CD14-positive monocyte (primary cell): Measurements from ENCODE around the gene KCNQ1OT1. TPM values are rescaled to one million over a fixed set of nuclear protein-coding genes. Genes with fewer than 3 reads are reported as not detected.

Experiments used
- DNase-seq, 3 donors: peaks; one replicate each; pipeline ENCODE4 v3.0.0-alpha.2; 2011 to 2022
- H2AFZ ChIP-seq: 2 replicates; pipeline ENCODE4 v1.6.0; 2012; ENCODE audit warnings: mild to moderate bottlenecking, low read depth, low read length, inconsistent platforms; ENCODE audit not compliant: insufficient read depth, poor library complexity, severe bottlenecking
- H3K27ac ChIP-seq, 2 donors: 1 replicate in 1 of 2; 2 replicates in 1 of 2; pipeline ENCODE4 v1.5.1; 2012 to 2013; ENCODE audit warnings: low read length in 2 of 2, control low read depth in 1 of 2, inconsistent platforms in 1 of 2, low read depth in 1 of 2, mild to moderate bottlenecking in 1 of 2
- H3K27me3 ChIP-seq, 2 donors: one replicate each; pipeline versions ENCODE4 v1.6.0 to v1.6.1; 2011 to 2013; ENCODE audit warnings: low read length in 2 of 2; ENCODE audit not compliant: control insufficient read depth in 2 of 2, insufficient read depth in 2 of 2
- H3K36me3 ChIP-seq, 2 donors: replicated peaks in 1 of 2; 1 replicate in 1 of 2; 2 replicates in 1 of 2; pipeline versions ENCODE4 v1.5.1 to v1.6.1; 2012 to 2013; ENCODE audit warnings: low read length in 2 of 2, control low read depth in 1 of 2, inconsistent platforms in 1 of 2, mild to moderate bottlenecking in 1 of 2; ENCODE audit not compliant: insufficient read depth in 2 of 2, control insufficient read depth in 1 of 2
- H3K4me1 ChIP-seq, 2 donors: 1 replicate in 1 of 2; 2 replicates in 1 of 2; pipeline versions ENCODE4 v1.5.1 to v1.6.1; 2012 to 2013; ENCODE audit warnings: low read length in 2 of 2, control low read depth in 1 of 2, inconsistent platforms in 1 of 2, mild to moderate bottlenecking in 1 of 2, moderate library complexity in 1 of 2; ENCODE audit not compliant: insufficient read depth in 2 of 2, control insufficient read depth in 1 of 2
- H3K4me2 ChIP-seq: replicated peaks from 2 replicates; pipeline ENCODE3; 2012; ENCODE audit warnings: low read length, moderate library complexity, mild to moderate bottlenecking; ENCODE audit not compliant: poor library complexity, severe bottlenecking; ENCODE audit errors: extremely low read depth
- H3K4me3 ChIP-seq, 3 experiments: fragments of 200-600 bp in 1 of 3; sonication (generic) in 1 of 3; replicated peaks in 1 of 3; 1 replicate in 2 of 3; 2 replicates in 1 of 3; pipeline ENCODE4 v1.5.1; 2011 to 2013; ENCODE audit warnings: low read length in 3 of 3, mild to moderate bottlenecking in 3 of 3, control low read depth in 2 of 3, low read depth in 2 of 3, inconsistent platforms in 1 of 3, moderate library complexity in 1 of 3
- H3K79me2 ChIP-seq: 2 replicates; pipeline ENCODE4 v1.6.0; 2012; ENCODE audit warnings: mild to moderate bottlenecking, control low read depth, inconsistent platforms, low read length, moderate library complexity; ENCODE audit not compliant: insufficient read depth
- H3K9ac ChIP-seq: 2 replicates; pipeline ENCODE4 v1.6.0; 2017; ENCODE audit warnings: low read length, mild to moderate bottlenecking; ENCODE audit not compliant: insufficient read depth, poor library complexity, severe bottlenecking
- H3K9me3 ChIP-seq, 2 donors: replicated peaks in 1 of 2; 1 replicate in 1 of 2; 2 replicates in 1 of 2; pipeline versions ENCODE4 v1.5.1 to v1.6.1; 2012 to 2013; ENCODE audit warnings: low read length in 2 of 2, control low read depth in 1 of 2; ENCODE audit not compliant: control insufficient read depth in 1 of 2, insufficient read depth in 1 of 2
- H4K20me1 ChIP-seq: 2 replicates; pipeline ENCODE4 v1.6.0; 2012; ENCODE audit warnings: mild to moderate bottlenecking, low read length, control low read depth, moderate library complexity; ENCODE audit not compliant: insufficient read depth
- H3K27ac Mint-ChIP-seq, 7 donors: one replicate each; pipeline ENCODE4 v1.8.0; 2020; ENCODE audit warnings: mild to moderate bottlenecking in 7 of 7, mixed read lengths in 7 of 7, moderate library complexity in 6 of 7, inconsistent platforms in 2 of 7
- H3K27me3 Mint-ChIP-seq, 3 donors: one replicate each; pipeline ENCODE4 v1.8.0; 2021 to 2022; ENCODE audit warnings: low read depth in 3 of 3, mild to moderate bottlenecking in 3 of 3, mixed read lengths in 3 of 3, moderate library complexity in 3 of 3, inconsistent platforms in 1 of 3
- H3K36me3 Mint-ChIP-seq, 2 donors: one replicate each; pipeline ENCODE4 v1.8.0; 2020; ENCODE audit warnings: mixed read lengths in 2 of 2, inconsistent platforms in 1 of 2, mild to moderate bottlenecking in 1 of 2
- H3K4me1 Mint-ChIP-seq: one replicate; pipeline ENCODE4 v1.8.0; 2020; ENCODE audit warnings: mild to moderate bottlenecking, mixed read lengths
- H3K4me3 Mint-ChIP-seq, 2 donors: one replicate each; pipeline ENCODE4 v1.8.0; 2020; ENCODE audit warnings: mild to moderate bottlenecking in 2 of 2, mixed read lengths in 2 of 2, moderate library complexity in 1 of 2
- H3K9me3 Mint-ChIP-seq, 7 donors: one replicate each; pipeline ENCODE4 v1.8.0; 2020 to 2022; ENCODE audit warnings: mixed read lengths in 7 of 7, mild to moderate bottlenecking in 6 of 7, moderate library complexity in 6 of 7, inconsistent platforms in 2 of 7
- WGBS: methylation state at CpG from one replicate; pipeline ENCODE4 v1.1.5; 2013; ENCODE audit warnings: missing lambda C conversion rate; ENCODE audit not compliant: insufficient coverage; 5-methylcytosine and 5-hydroxymethylcytosine counted together
- intact Hi-C, 2 donors: fragments of 100-400 bp; cut with micrococcal nuclease; formaldehyde crosslinking; loops; one replicate each; pipeline versions ENCODE4 v1.15.0 to v1.15.1; 2023
- polyA plus RNA-seq, 3 donors: library from polyadenylated mRNA; depleted of rRNA in 1 of 3; unstranded in 2 of 3; stranded (reverse) in 1 of 3; fragments of 300-500 nt in 2 of 3; fragments of >200 nt in 1 of 3; fragmentation: Illumina TruSeq in 2 of 3; gene quantifications; 1 replicate in 2 of 3; 2 replicates in 1 of 3; pipeline ENCODE4 v1.2.3, GENCODE V29; 2012 to 2021
- TF ChIP-seq, protein P1 (sequence below): fragments of 200-600 bp; IDR thresholded peaks from one replicate; pipeline ENCODE4 v1.8.0; 2022; ENCODE audit warnings: antibody characterized with exemption, mild to moderate bottlenecking

Gene KCNQ1OT1
- polyA plus RNA-seq, 3 donors, result 0.01 to 0.04 (median 0.03) TPM

GRCh38 chr11:2572491-2573239 is 127.1 kb downstream of the KCNQ1OT1 start:
- Histone ChIP-seq H3K4me2 (no peak overlapping the region), H3K9me3 (peaks cover 0 to 14% of the 10 kb centered on the region in 2 donors), H4K20me1 (peaks cover 85% of the 10 kb centered on the region), H3K4me3 (no peak overlapping the region), H2AFZ (no peak overlapping the region), H3K79me2 (no peaks in the 10 kb centered on the region), H3K27me3 (no peaks in the 10 kb centered on the region), H3K36me3 (peaks cover 56 to 72% of the 10 kb centered on the region in 2 donors), H3K27ac (no peak overlapping the region), H3K4me1 (no peaks in the 10 kb centered on the region), H3K9ac (no peak overlapping the region)
- H3K4me1 Mint-ChIP-seq, result no peaks in the 10 kb centered on the region
- no peak overlapping the region for H3K4me3 Mint-ChIP-seq
- TF ChIP-seq, protein P1, sequence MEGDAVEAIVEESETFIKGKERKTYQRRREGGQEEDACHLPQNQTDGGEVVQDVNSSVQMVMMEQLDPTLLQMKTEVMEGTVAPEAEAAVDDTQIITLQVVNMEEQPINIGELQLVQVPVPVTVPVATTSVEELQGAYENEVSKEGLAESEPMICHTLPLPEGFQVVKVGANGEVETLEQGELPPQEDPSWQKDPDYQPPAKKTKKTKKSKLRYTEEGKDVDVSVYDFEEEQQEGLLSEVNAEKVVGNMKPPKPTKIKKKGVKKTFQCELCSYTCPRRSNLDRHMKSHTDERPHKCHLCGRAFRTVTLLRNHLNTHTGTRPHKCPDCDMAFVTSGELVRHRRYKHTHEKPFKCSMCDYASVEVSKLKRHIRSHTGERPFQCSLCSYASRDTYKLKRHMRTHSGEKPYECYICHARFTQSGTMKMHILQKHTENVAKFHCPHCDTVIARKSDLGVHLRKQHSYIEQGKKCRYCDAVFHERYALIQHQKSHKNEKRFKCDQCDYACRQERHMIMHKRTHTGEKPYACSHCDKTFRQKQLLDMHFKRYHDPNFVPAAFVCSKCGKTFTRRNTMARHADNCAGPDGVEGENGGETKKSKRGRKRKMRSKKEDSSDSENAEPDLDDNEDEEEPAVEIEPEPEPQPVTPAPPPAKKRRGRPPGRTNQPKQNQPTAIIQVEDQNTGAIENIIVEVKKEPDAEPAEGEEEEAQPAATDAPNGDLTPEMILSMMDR, result no peak
- no peak for DNase-seq
- peaks cover 26 to 57% of the 10 kb centered on the region in 2 donors for H3K36me3 Mint-ChIP-seq
- peaks cover 0 to 3% (median 0%) of the 10 kb centered on the region in 3 donors for H3K27me3 Mint-ChIP-seq
- H3K27ac Mint-ChIP-seq, result peak overlapping the region in 1 of 7 donors; percentile 50
- intact Hi-C loops, result no loop called here
- WGBS, result 98% methylated on average over 31 of the region's 33 CpGs
- peaks cover 0 to 6% (median 0%) of the 10 kb centered on the region in 7 donors for H3K9me3 Mint-ChIP-seq

DNA sequence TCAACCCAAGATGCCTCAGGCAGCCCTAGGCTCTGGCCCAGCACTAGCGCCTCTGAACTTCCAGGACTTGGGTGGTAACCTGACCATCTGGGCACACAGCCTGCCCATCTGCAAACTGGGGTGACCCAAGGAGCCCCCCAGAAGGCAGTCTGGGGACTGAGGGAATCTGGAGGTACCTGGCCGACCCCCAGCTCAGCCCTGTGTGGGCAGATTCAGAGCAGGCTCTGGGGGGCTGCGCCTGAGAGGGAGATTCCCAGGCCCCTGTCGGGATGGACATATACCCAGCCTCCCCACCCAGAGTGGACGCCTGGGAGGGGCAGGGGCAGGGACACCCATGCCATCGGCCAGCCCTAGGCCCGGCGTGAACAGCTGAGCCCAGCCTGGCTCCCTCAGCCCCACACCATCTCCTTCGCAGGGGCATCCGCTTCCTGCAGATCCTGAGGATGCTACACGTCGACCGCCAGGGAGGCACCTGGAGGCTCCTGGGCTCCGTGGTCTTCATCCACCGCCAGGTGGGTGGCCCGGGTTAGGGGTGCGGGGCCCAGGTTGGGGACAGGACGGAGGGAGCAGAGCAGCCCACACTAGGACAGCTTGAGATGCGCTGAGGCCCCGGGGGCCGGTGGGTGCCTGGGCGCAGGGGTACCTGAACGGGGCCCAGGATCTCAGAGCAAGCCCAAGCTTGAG is 128.1 kb downstream of the KCNQ1OT1 start:
- peaks cover 20 to 48% of the 10 kb centered on the region in 2 donors for H3K36me3 Mint-ChIP-seq
- Histone ChIP-seq H3K79me2 (no peaks in the 10 kb centered on the region), H3K9me3 (peaks cover 0 to 14% of the 10 kb centered on the region in 2 donors), H3K9ac (no peak overlapping the region), H3K4me2 (no peak overlapping the region), H3K4me3 (no peak overlapping the region), H3K36me3 (peaks cover 48 to 63% of the 10 kb centered on the region in 2 donors), H4K20me1 (peaks cover 85% of the 10 kb centered on the region), H3K27me3 (no peaks in the 10 kb centered on the region), H3K27ac (no peak overlapping the region), H3K4me1 (no peaks in the 10 kb centered on the region), H2AFZ (no peak overlapping the region)
- H3K4me3 Mint-ChIP-seq, result no peak overlapping the region
- H3K27ac Mint-ChIP-seq, result no peak overlapping the region
- intact Hi-C loops, result no loop called here
- WGBS, result 100% methylated on average over 20 of the region's 23 CpGs
- peaks cover 0 to 3% (median 0%) of the 10 kb centered on the region in 3 donors for H3K27me3 Mint-ChIP-seq
- DNase-seq, result no peak
- H3K9me3 Mint-ChIP-seq, result peaks cover 0 to 6% (median 0%) of the 10 kb centered on the region in 7 donors
- H3K4me1 Mint-ChIP-seq, result no peaks in the 10 kb centered on the region
- TF ChIP-seq, protein P1, result no peak
